ENCODE results near the gene GPR137B. TPM values are rescaled to one million over a fixed set of nuclear protein-coding genes. Genes with fewer than 3 reads are reported as not detected.

GPR137B gene
- total RNA-seq, 1 donor from 2014 or later = 36.7 TPM

GRCh38 chr1:236257216-236257615 lies 114.9 kb downstream of the GPR137B start:
- Histone ChIP-seq H3K27me3 (ENCODE audit: low read depth) (no peaks in the 10 kb centered on the region), H3K4me1 (peaks cover 31% of the 10 kb centered on the region), H3K36me3 (peaks cover 42% of the 10 kb centered on the region), H3K9me3 (replicated peaks) (peaks cover 50% of the 10 kb centered on the region), H3K27ac (replicated peaks) (no peak overlapping the region), H3K4me3 (no peak overlapping the region)
- intact Hi-C loops (cut with micrococcal nuclease) = no loop called here
- TF ChIP-seq CTCF (IDR thresholded peaks at IDR 0.05; ENCODE audit: borderline replicate concordance) = no peak
- DNase-seq = no peak

- Histone ChIP-seq H3K9me3 (replicated peaks) (peaks cover 54% of the 10 kb centered on the region), H3K27me3 (ENCODE audit: low read depth) (no peaks in the 10 kb centered on the region), H3K4me3 (no peak overlapping the region), H3K27ac (replicated peaks) (no peak overlapping the region), H3K36me3 (peaks cover 50% of the 10 kb centered on the region), H3K4me1 (peaks cover 24% of the 10 kb centered on the region)
- DNase-seq = no peak
- intact Hi-C loops (cut with micrococcal nuclease) = no loop called here
- no peak for TF ChIP-seq CTCF (IDR thresholded peaks at IDR 0.05; ENCODE audit: borderline replicate concordance)
These were observed 115.8 kb downstream of the GPR137B start for GRCh38 chr1:236258114-236258622.

Other genes starting within 250 kb of the GPR137B start
- 40.4 TPM for gene NID1, start 77.4 kb upstream of the GPR137B start, total RNA-seq
- 7.2 TPM for gene ERO1B, start 139.4 kb downstream of the GPR137B start, total RNA-seq